HepG2 (cell line): ENCODE data around the gene LRP1-AS. TPM values are rescaled to one million over a fixed set of nuclear protein-coding genes. Genes with fewer than 3 reads are reported as not detected.

Experiments
- ASH2L ChIP-seq: fragments of 300-600, 200-600 bp; sonication (generic); IDR thresholded peaks from 2 replicates; pipeline ENCODE4 v1.7.0; 2017; ENCODE audit warnings: low read depth, mild to moderate bottlenecking, moderate library complexity, mixed read lengths, low read length; ENCODE audit not compliant: insufficient read length
- BCL6 ChIP-seq: IDR thresholded peaks from 2 replicates; pipeline ENCODE4 v1.6.1; 2016; ENCODE audit warnings: missing genetic modification reagents, missing compliant biosample characterization
- CHD2 ChIP-seq: IDR thresholded peaks from 2 replicates; pipeline ENCODE4 v1.6.1; 2011; ENCODE audit warnings: low read depth, low read length, improper control_type of control experiment
- ELF1 ChIP-seq: sonication (generic); formaldehyde crosslinking; IDR thresholded peaks from 2 replicates; pipeline ENCODE4 v1.4.0; 2020; ENCODE audit warnings: missing genetic modification reagents
- ETV5 ChIP-seq: IDR thresholded peaks from 2 replicates; pipeline ENCODE4 v1.6.1; 2018; ENCODE audit warnings: missing biosample characterization, missing genetic modification reagents, inconsistent platforms, borderline replicate concordance
- HIVEP1 ChIP-seq: sonication (generic); formaldehyde crosslinking; IDR thresholded peaks from 2 replicates; pipeline ENCODE4 v1.4.0; 2020; ENCODE audit warnings: mild to moderate bottlenecking, missing genetic modification reagents
- HNF4G ChIP-seq, 2 experiments: sonication (generic) in 1 of 2; formaldehyde crosslinking in 1 of 2; IDR thresholded peaks; 2 replicates each; pipeline versions ENCODE4 v1.4.0 to v1.6.1; 2011 to 2020; ENCODE audit warnings: borderline replicate concordance in 2 of 2, low read depth in 2 of 2, mild to moderate bottlenecking in 2 of 2, low read length in 1 of 2, missing genetic modification reagents in 1 of 2, moderate library complexity in 1 of 2
- IKZF5 ChIP-seq: IDR thresholded peaks from 2 replicates; pipeline ENCODE4 v1.6.1; 2018; ENCODE audit warnings: missing genetic modification reagents, mild to moderate bottlenecking, missing compliant biosample characterization
- IRF2 ChIP-seq: IDR thresholded peaks from 2 replicates; pipeline ENCODE4 v1.6.1; 2018; ENCODE audit warnings: missing genetic modification reagents, missing compliant biosample characterization
- KLF12 ChIP-seq: sonication (generic); formaldehyde crosslinking; IDR thresholded peaks from 2 replicates; pipeline ENCODE4 v1.4.0; 2020; ENCODE audit warnings: missing genetic modification reagents, borderline replicate concordance
- NFATC3 ChIP-seq: sonication (generic); formaldehyde crosslinking; IDR thresholded peaks from 2 replicates; pipeline ENCODE4 v1.5.1; 2020; ENCODE audit warnings: mild to moderate bottlenecking, missing genetic modification reagents
- NFE2 ChIP-seq: sonication (generic); formaldehyde crosslinking; IDR thresholded peaks from 2 replicates; pipeline ENCODE4 v1.4.0; 2020; ENCODE audit warnings: missing genetic modification reagents
- RBAK ChIP-seq: sonication (generic); formaldehyde crosslinking; IDR thresholded peaks from 2 replicates; pipeline ENCODE4 v1.5.1; 2020; ENCODE audit warnings: mild to moderate bottlenecking, missing genetic modification reagents
- RBM22 ChIP-seq: fragments of 200-400 bp; formaldehyde crosslinking; optimal IDR thresholded peaks from 2 replicates; pipeline ENCODE3; 2017; ENCODE audit warnings: mild to moderate bottlenecking, low read length, moderate library complexity
- STAT5B ChIP-seq: sonication (generic); formaldehyde crosslinking; IDR thresholded peaks from 2 replicates; pipeline ENCODE4 v1.4.0; 2020; ENCODE audit warnings: missing genetic modification reagents
- SUZ12 ChIP-seq: fragments of 150-350 bp; IDR thresholded peaks from 2 replicates; pipeline ENCODE4 v1.6.1; 2014; ENCODE audit warnings: low read depth, low read length
- TP53 ChIP-seq: sonication (generic); formaldehyde crosslinking; conservative IDR thresholded peaks from 2 replicates; pipeline ENCODE4 v1.4.0; 2020; ENCODE audit warnings: missing genetic modification reagents
- ZBTB21 ChIP-seq: sonication (generic); formaldehyde crosslinking; IDR thresholded peaks from 2 replicates; pipeline ENCODE4 v1.4.0; 2020; ENCODE audit warnings: missing genetic modification reagents
- ZBTB4 ChIP-seq: sonication (generic); formaldehyde crosslinking; IDR thresholded peaks from 2 replicates; pipeline ENCODE4 v1.4.0; 2020; ENCODE audit warnings: missing genetic modification reagents, mild to moderate bottlenecking, borderline replicate concordance
- ZMAT3 ChIP-seq: sonication (generic); formaldehyde crosslinking; conservative IDR thresholded peaks from 2 replicates; pipeline ENCODE4 v1.7.0; 2021; ENCODE audit warnings: missing genetic modification reagents
- ZNF333 ChIP-seq: sonication (generic); formaldehyde crosslinking; IDR thresholded peaks from 2 replicates; pipeline ENCODE4 v1.4.0; 2020; ENCODE audit warnings: mild to moderate bottlenecking, missing genetic modification reagents, borderline replicate concordance
- ZNF556 ChIP-seq: sonication (generic); formaldehyde crosslinking; IDR thresholded peaks from 2 replicates; pipeline ENCODE4 v1.4.0; 2020; ENCODE audit warnings: mild to moderate bottlenecking, missing genetic modification reagents, borderline replicate concordance
- ZNF569 ChIP-seq: sonication (generic); formaldehyde crosslinking; IDR thresholded peaks from 2 replicates; pipeline ENCODE4 v1.5.0; 2020; ENCODE audit warnings: mild to moderate bottlenecking, missing genetic modification reagents, moderate library complexity, borderline replicate concordance
- ZNF710 ChIP-seq: sonication (generic); formaldehyde crosslinking; IDR thresholded peaks from 2 replicates; pipeline ENCODE4 v1.5.0; 2020; ENCODE audit warnings: mild to moderate bottlenecking, missing genetic modification reagents, borderline replicate concordance
- ZSCAN21 ChIP-seq: sonication (generic); formaldehyde crosslinking; IDR thresholded peaks from 2 replicates; pipeline ENCODE4 v1.8.0; 2022; ENCODE audit warnings: mild to moderate bottlenecking, missing genetic modification reagents, moderate library complexity, borderline replicate concordance
- polyA plus RNA-seq, 8 experiments: library from polyadenylated mRNA; depleted of rRNA in 3 of 8; stranded (reverse) in 7 of 8; unstranded in 1 of 8; fragments of >200 nt; fragmentation: Illumina TruSeq in 4 of 8; extraction: Trizol in 4 of 8; gene quantifications; 2 replicates each; pipeline versions ENCODE4 v1.2.1 to v1.2.3, GENCODE V29; 2011 to 2016; ENCODE audit warnings: low read depth in 4 of 8, missing spikeins in 1 of 8, mixed read lengths in 1 of 8; ENCODE audit not compliant: insufficient read depth in 1 of 8
- total RNA-seq, 5 experiments: library from RNA; depleted of rRNA; stranded (reverse); fragments of >200 nt; fragmentation: Illumina TruSeq; extraction: Trizol; gene quantifications; 2 replicates each; pipeline ENCODE4 v1.2.3, GENCODE V29; 2016; ENCODE audit warnings: low read depth in 1 of 5

LRP1-AS gene
- total and polyA plus RNA-seq, 2 of the 13 experiments (the other 11 are each of a cell fraction or from before 2014, with no cell fraction given): 0.20 TPM; not detected in 1

- peak; percentile 54; the same call in 1 of the 2 replicates for TF ChIP-seq IRF2 (CRISPR knock-in tag)
- TF ChIP-seq IKZF5 (CRISPR knock-in tag): peak; percentile 79
- peak; percentile 85 for TF ChIP-seq HNF4G (IDR thresholded peaks at IDR 0.05; ENCODE audit: borderline replicate concordance, low read depth, low read length)
- TF ChIP-seq HNF4G (CRISPR knock-in tag; IDR thresholded peaks at IDR 0.05; ENCODE audit: borderline replicate concordance, low read depth): no peak
- TF ChIP-seq ASH2L: peak; percentile 54
- 0 out of 2 replicates have a peak, but pooled peaks have one; percentile 9 for TF ChIP-seq ZMAT3 (CRISPR knock-in tag)
- TF ChIP-seq ZNF333 (CRISPR knock-in tag): no peak
- no peak for TF ChIP-seq ZBTB21 (CRISPR knock-in tag)
- no peak; the same call in 1 of the 2 replicates for TF ChIP-seq ZNF556
- no peak for TF ChIP-seq ZSCAN21
- TF ChIP-seq BCL6 (CRISPR knock-in tag): peak; percentile 68
- no peak for TF ChIP-seq CHD2
- TF ChIP-seq ZNF569 (CRISPR knock-in tag): no peak
- TF ChIP-seq NFE2 (CRISPR knock-in tag): no peak
- no peak for TF ChIP-seq HIVEP1 (CRISPR knock-in tag)
- TF ChIP-seq NFATC3 (CRISPR knock-in tag): no peak
- no peak for TF ChIP-seq RBAK (CRISPR knock-in tag)
- TF ChIP-seq ZNF710 (CRISPR knock-in tag): 0 out of 2 replicates have a peak, but pooled peaks have one; percentile 25
- no peak for TF ChIP-seq SUZ12
- TF ChIP-seq ELF1 (CRISPR knock-in tag): no peak
- no peak for TF ChIP-seq ZBTB4
- TF ChIP-seq KLF12 (CRISPR knock-in tag): no peak
- TF ChIP-seq ETV5 (CRISPR knock-in tag): peak; percentile 15; the same call in 1 of the 2 replicates
- no peak for TF ChIP-seq STAT5B (CRISPR knock-in tag)
- no peak for TF ChIP-seq TP53 (CRISPR knock-in tag)
- TF ChIP-seq RBM22: no peak
These were observed 20.2 kb downstream of the LRP1-AS start (continued) for GRCh38 chr12:57127101-57127725.
